NCI-H146 (cell line): ENCODE results near the gene ZNF654.
"Not testable (repeated sequence)": the region's sequence is repeated elsewhere in the genome, so short reads cannot be mapped to it uniquely, and the experiment has no call there.

Experiments
- DNase-seq: peaks from one replicate; lab custom pipeline; 2025; lab: John Stamatoyannopoulos, UW

Gene ZNF654

DNA sequence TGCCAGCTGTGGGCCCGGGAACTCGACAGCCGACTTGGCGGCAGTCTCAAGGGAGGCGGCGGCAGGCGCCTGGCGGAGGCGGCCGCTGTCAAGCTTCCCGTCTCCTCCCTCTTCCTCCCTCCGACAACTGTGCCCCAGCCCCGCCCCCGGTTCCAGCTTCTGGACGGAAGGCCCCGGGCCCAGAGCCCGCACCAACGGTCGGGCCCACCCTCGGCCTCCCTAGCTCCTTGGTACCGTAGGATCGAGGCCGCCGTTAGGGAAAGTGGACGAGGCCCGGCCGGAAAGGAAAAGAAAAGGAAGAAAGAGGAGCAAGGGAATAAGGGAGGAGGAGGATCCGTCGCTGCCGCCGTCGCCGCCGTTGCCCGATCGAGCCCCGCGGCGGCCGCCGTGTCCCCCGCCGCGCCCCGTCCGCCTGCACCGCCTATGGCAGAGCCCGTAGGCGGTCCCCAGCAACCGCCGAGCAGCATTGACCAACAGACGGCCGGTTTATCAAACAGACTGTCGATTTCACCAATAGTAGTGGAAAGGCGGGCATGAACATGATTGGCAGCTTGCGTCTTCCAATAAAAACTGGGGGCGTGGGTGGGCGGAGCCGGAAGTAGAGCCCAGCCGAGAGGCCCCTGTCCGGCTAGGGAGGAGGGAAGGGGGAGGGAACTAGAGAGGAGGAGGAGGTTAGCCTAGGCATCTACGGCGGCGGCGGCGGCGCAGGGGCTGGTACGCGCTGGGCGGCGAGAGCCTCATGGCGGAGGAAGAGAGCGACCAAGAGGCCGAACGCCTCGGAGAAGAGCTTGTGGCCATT is at the start of gene ZNF654, which contains the start of gene CGGBP1:
Gene ZNF654 (plus strand): TSS at position 675 of the 799 bp plus-strand sequence. CDS start 65 bp downstream, at position 740.
Gene CGGBP1 (minus strand): TSS at position 425 of the 799 bp plus-strand sequence. CDS start 3,029 bp downstream, outside the sequence.
- peak; percentile 99 for DNase-seq

DNA sequence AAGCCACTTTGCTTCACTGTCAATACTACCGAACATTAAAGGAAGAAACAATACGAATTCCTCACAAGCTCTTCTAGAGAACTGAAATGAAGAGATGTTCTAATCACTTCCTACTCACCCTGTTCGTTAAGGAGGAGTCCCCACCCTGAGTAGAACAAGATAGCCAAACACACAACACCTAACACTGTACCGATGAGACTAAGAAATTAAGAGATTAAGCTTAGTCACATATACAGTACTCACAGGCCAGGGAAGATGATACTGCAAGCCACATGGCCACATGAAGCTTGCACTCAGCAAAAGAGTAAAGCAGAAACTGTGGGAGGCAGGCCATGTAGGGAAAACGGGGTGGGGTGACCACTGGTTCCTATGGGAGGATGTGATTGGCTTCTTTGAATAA is 48.2 kb upstream of the ZNF654 start:
- no peak for DNase-seq

DNA sequence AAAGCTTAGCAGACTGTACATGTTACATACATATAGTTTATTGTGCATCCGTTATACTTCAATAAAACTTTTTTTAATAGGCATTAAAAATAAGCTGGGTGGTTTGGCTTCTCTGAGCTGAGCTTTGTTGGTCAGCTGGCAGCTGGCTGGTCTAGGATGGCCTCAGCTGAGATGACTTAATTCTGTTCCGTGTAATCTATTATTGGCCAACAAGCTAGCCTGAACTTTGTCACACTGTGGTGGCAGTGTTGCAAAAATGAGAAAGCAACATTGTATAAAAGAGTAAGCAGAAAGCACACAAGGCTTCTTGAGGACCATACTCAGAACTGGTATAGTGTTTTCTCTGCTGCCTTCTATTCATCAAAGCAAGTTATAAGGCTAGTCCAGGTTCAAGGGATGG is 45.5 kb upstream of the ZNF654 start:
- no peak for DNase-seq

DNA sequence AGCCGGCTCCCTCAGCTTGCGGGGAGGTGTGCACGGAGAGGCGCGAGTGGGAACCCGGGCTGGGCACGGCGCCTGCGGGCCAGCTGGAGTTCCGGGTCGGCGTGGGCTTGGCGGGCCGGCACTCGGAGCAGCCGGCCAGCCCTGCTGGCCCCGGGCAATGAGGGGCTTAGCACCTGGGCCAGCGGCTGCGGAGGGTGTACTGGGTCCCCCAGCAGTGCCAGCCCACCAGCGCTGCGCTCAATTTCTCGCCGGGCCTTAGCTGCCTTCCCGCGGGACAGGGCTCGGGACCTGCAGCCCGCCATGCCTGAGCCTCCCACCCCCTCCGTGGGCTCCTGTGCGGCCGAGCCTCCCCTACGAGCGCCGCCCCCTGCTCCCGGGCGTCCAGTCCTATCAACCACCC is 43.4 kb upstream of the ZNF654 start:
- not testable (repeated sequence) for DNase-seq

DNA sequence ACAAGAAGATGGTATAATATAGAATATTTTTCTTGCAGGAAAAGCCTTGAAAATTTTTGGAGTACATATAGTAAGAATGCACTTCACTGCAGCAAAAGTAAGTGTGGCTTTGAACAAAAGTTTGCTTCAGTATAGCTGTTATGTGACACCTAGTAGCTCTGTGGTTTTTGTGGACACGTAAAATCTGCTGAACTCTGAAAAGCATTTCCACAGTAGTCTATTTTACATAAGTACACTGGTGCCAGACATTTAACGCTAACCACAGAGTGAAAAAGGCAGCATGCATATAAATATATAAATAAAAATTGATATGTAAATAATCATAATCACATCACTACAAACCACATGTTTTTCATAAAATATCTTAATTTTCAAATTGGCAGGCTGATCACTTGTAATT is 40.0 kb upstream of the ZNF654 start:
- DNase-seq = no peak

DNA sequence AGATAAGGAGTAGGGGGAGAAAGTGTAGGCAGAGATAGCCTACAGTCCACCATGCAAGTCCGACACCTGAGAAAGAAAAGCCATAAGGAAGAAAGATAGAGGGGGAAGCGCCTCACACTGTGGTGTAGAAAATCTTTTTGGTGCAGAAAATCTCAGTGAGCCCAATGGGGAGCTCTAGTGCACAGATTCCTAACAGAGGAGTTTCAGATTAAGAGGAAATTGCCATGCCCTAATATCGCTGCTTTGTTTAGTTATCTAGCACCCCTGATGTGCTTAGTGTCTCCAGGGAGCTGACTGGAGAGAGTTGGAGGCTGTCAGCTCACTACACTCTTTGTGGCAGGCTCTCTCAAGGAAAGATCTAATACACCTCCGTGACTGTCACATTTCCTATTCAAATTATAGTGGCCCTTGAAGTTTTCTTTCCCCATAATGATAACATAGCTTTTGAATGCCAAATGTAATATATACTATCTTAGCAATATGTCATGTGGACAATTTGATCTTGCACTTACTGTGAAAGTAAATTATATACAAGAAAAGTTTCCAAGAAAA is 34.0 kb upstream of the ZNF654 start:
- no peak for DNase-seq

DNA sequence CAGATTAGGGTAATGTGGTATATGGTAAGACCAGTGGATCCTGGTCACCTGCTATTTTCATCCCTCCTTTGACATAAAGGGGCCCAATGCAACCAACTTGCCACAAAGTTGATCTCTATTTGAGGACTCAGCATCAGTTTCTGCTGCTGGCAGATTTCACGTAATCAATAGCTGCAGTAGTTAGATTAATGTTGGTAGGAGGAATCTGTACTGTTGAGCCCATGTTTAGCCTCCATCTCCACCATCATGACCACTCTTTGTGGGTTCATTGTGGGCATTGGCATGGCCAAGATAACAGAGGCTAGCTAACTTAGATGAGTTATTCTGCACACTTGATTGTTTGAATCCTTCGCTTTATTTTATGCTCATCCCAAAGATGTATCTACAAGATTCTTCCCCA is 30.2 kb upstream of the ZNF654 start:
- DNase-seq = no peak

DNA sequence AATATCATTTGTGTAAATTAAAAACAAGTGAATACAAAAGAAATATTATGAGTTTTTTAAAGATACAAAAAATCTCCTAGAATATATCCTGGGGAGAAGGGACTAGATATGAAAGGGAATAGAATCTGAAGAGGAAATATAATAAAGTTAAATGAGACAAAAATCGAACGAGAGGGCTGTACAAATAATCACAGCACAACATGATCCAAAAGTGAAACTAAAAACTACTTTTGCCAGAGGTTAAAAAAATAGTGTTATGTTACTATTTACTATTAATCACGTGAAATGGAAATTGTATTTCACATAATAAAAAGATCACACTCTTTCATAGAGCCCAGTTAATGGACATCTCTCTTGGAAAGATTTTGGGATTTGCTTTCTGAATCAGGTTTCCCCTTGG is 28.8 kb upstream of the ZNF654 start:
- no peak for DNase-seq

DNA sequence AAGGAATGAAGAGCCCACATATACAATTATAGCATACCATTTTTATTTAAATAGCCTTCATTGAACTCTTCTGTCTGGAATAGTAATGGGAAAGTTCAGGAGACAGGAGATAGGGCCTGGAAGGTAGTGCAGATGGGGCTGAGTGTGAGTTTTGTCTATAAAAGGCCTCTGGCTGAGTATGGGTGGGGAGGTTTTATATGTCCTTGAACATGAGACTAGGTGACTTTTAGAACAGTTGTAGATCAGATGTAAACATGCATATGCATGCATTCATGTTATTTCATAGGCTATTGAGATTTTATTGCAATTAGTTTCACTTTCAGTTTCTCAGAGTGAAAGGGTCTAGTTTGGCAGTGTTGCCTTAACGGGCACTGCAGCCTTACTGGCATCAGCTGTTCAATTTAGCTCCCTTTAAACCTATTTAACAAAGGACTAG is 27.4 kb upstream of the ZNF654 start:
- no peak for DNase-seq

DNA sequence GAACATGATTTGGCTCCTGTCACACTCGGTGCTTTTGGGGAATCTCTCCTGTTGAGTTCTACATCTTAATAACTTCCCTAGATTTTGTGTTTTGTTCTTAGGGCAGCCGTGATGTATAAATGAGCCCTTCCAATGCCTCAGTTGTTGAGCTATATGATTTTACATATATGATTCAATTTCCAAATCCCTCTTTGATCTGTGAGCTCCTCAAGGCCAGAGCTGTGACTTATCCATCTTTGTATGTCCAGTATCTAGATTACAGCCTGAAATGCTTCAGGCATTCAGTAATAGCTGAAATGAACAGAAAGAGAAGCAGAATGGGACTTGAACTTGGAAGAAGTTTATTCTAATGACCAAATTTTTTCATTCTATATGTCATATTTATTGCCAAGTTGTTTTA is 26.8 kb upstream of the ZNF654 start:
- DNase-seq = no peak

DNA sequence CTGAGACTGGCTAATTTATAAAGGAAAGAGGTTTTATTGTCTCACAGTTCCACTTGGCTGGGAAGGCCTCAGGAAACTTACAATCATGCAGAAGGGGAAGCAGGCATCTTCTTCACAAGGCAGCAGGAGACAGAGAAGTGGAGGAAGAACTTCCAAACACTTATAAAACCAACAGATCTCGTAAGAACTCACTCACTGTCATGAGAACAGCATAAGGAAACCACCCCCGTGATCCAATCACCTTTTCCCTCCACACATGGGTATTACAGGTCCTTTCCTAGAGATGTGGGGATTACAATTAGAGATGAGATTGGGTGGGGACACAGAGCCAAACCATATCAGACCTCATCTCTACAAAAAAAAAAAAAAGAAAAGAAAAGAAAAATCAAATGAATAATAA is 26.0 kb upstream of the ZNF654 start:
- no peak for DNase-seq

DNA sequence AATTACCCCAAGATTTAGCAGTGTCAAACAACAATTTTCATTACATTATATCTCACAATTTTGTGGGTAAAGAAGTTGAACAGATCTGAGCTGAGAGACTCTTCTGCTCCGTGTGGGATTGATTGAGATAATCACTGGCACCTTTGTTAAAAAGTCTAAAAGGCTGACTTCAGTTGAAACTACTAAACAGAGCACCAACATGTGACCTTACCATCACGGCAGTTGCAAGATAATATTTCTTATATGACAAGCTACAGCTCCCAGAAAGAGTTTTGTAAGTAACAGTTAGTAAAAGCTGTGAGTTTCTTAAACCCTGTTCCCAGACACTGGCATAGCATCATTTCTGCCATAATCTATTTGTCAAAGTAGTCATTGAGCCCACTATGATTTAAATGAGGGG is 25.2 kb upstream of the ZNF654 start:
- no peak for DNase-seq

DNA sequence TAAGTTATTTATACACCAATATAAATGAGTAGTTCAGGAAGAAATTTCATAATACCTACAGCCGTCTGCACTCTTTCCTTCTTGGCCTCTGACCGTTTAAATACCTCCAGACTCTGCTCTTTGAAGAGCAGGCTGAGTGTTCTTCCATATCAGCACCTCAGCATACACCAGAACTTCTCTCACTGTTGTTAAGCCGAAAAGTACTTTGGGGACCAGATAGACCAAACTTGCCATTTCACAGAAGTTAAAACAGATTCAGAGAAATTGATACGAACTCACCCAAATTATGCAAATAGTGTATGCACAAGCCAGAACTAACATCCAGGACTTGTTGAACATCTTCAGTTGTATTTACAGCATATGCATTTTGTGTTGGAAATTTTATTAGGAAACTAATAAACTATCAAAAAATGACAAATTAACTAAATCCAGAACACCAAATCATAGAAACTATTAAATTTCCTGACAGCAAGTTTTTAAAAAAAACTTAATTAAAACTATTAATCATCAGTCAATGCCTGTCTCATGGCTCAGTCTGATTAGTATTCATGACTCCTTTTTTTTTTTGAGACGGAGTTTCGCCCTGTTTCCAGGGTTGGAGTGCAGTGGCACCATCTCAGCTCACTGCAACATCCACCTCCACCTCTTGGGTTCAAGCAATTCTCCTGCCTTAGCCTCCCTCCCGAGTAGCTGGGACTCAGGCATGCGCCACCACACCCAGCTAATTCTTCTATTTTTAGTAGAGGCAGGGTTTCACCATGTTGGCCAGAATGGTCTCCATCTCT is 24.4 kb upstream of the ZNF654 start:
- DNase-seq = no peak

DNA sequence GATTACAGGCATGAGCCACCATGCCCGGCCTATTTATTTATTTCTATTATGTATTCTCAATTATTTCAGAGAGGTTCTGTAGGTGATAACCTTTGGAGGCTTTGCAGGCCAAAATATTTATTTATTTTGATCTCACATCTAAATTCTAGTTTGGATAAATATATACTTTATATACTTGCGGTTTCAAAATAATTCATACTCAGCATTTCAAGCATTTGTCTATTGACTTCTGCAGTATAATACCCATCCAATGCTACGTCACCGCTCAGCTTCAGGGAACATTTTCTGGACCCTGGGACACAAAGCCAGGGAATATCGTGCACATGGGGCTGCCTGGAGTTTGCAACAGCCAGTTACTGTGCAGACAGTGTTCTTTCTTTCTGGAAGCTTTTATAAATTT is 22.8 kb upstream of the ZNF654 start:
- DNase-seq = no peak

DNA sequence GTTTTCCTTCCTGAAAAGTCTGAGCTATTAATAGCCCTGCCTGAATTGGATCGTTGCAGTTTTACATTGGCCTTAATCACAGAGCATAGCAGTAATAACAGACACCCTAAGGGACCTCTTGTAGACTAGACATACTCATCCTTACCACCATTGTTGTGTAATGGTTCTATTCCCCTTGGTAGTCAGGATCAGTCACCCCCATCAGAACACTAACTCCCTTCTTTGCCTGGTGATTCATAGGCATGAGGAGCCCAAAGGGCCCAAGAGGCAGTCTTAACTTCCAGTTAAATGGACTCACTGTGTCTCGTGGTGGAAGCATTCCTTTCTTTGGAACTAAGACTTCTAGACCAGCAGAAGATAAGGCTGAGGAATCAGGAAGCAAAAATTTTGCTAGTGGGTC is 20.5 kb upstream of the ZNF654 start:
- DNase-seq = no peak

DNA sequence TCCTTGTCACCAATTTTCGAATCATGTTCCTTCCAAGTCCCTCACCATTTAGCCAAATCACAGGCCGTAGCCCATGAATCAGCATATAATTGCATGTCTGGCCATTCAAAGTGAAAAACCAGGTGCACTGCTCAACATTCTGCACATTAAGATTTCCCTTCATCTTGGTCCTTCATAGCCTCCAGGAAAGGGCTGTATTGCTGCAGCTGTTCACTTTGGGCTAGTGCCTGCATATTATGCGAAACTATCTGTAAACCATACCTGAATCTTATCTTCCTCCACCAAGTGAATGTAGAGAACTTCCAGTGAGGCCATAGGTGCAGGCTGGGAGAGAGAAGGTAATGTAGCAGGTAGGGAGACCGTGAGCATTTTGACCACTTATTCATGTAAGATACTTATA is 18.5 kb upstream of the ZNF654 start:
- DNase-seq = no peak

DNA sequence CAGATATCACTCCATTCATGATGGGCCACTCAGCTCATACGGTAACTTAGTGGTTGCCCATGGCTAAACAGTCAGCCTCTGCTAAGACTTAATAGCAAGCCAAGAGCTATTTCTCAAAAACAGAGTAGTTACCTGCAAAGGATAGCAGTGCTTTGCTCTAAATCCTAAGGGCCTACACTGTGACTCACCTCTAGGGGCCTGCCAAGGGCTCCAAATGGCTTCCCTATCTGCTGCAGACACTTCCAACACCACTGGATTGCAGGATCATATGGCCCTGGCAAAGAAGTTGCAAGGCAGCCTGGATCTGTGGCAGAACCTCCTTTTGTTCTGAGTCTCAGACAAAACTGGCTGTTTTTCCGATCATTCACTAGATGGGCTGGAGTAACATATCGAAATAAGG is 18.1 kb upstream of the ZNF654 start:
- DNase-seq = no peak

DNA sequence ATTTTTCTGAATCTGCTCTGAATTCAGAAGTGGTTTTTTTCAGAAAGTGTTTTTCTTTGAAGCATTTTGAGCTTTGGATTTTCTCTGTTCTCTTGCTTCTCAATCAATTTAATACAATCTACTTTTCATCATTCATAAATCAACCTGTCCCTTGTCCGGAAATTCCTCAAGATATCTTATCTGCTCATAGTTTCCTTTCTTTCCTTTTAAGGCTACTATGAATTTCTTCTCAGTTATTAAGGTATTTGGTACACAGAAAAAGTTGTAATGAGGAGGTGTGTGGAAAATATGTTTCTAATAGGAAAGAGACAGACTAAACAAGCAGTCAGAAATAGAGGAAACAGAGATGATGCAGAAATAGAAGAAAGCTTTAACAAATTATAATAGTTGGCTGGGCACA is 14.6 kb upstream of the ZNF654 start:
- no peak for DNase-seq

DNA sequence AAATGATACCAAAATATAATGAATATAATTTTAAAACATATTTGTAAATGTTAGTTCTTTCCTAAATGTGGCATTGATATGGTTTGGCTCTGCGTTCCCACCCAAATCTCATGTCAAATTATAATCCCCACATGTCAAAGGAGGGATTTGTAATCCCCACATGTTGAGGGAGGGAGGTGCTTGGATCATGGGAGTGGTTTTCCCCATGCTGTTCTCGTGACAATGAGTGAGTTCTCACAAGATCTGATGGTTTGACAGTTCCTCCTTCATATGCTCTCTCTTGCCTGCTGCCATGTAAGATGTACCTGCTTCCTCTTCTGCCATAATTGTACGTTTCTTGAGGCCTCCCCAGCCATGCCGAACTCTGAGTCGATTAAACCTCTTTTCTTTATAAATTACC is 12.3 kb upstream of the ZNF654 start:
- no peak for DNase-seq

DNA sequence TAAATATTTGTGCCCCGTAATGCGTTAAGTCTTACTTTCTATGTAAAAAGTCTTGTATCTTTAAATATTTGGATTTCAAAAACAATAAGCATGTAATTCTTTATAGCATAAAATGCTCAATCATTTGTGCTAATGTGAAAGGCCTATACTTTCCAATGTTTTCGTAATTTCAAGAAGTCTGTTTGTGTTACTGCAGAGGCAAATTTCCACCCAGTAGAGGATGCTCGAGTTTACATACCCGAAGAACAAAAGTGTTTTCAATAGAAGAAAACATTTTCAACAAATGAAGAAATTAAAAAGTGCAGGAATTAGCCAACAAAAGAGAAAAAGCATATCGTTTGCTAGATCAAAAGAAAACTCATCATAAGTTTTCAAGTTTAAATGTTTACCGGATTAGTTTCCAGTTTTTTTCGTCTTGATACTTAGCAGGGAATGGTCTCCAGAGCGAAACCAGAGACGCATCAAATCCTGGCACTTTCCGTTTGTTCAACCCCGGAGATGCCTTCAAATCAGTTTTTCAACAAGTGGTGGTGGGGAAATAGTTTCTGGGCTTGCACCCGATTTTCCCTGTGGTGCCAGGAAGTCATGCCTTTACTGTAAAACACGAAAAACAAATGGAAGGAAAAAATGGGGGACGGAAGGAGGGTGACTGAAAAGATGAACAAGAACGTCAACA is 1.3 kb upstream of the ZNF654 start:
- DNase-seq = peak; percentile 30

DNA sequence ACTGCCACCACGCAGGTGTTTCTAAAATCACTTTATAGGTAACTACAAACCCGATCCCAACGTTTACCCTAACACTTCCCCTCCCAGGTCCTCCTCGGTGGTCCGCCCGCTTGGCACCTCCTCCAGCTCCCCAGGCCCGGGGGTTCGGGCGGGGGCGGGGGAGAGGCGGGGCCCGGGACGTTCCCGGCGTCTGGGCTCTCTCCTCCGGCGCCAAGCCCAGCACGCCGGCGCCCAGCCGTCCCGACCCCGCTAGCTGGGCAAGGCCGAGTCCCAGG is 812 bp upstream of the ZNF654 start:
- DNase-seq = no peak

DNA sequence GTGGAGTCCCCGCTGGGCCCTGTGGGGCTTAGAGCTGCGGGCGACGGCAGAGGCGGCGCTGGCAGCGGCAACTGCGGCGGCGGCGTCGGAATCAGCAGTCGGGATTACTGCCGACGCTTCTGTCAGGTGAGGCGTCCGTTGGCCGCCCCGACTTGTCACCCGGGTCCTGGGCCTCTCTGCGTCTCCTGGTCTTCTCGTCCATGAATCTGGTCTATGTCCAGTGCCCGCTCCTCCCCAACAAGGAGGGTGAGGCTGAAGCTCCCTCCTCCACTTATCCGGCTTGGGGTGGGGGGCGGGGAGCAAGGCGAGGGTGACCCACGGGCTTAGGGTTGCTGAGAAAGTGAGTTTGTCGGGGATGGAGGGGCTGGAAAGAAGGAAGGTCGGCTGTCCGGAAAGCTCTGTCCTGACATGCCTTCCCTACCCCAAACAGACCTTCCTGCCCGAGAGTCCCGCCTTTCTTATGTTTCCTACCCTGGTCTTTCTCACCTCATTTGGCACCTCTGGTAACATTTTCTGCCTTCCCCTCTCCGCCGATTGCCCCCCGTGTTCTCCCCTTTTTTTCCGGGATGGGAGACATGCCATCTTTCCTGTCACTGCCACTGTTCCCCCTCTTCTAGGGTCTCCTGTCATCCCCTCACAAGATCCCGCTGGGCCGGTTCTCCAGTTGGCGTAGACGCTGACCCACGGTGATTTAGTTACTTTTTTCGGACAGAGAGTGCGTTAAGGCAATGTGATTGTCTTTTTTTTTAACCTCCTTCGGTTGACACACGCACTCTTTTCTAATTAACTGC is 520 bp downstream of the ZNF654 start:
- peak; percentile 18 for DNase-seq
